ENCODE results near the gene DNAJC22. TPM values are rescaled to one million over a fixed set of nuclear protein-coding genes. Genes with fewer than 3 reads are reported as not detected.
A peak's percentile ranks its signal among the peaks of the same experiment; 100 is the strongest.

The DNAJC22 gene
- total and polyA plus RNA-seq, 9 of the 15 experiments (the other 6 are each of a cell fraction or from before 2014, with no cell fraction given): 0.10 to 1.2 (median 0.47) TPM

- TF ChIP-seq HMBOX1 (IDR thresholded peaks at IDR 0.05) (peak; percentile 82), CTCF (IDR thresholded peaks at IDR 0.05 in 2 of 3, conservative IDR thresholded peaks at IDR 0.05 in 1 of 3; ENCODE audit: insufficient read depth in 2 of 3, low read depth in 1 of 3, low read length in 3 of 3) (peak; percentile 64 to 74 (median 66)), ZNF318 (IDR thresholded peaks at IDR 0.05; ENCODE audit: borderline replicate concordance in 1 of 2, low read depth in 1 of 2) (no peak), JUN (IDR thresholded peaks at IDR 0.05; ENCODE audit: borderline replicate concordance, low read depth, low read length) (no peak), JUN (CRISPR knock-in tag; IDR thresholded peaks at IDR 0.05; ENCODE audit: borderline replicate concordance) (no peak), SIN3A (IDR thresholded peaks at IDR 0.05; ENCODE audit: borderline replicate concordance in 2 of 2, control insufficient read depth in 1 of 2, low read depth in 2 of 2, low read length in 2 of 2) (peak in 1 of 2 experiments; percentile 59; a peak in 1 of 4 replicates), ZNF79 (CRISPR knock-in tag; IDR thresholded peaks at IDR 0.05; ENCODE audit: low read depth) (no peak), ZNF23 (CRISPR knock-in tag; IDR thresholded peaks at IDR 0.05) (no peak), ZFP30 (CRISPR knock-in tag; IDR thresholded peaks at IDR 0.05; ENCODE audit: borderline replicate concordance) (no peak), CREB3L1 (IDR thresholded peaks at IDR 0.05; ENCODE audit: borderline replicate concordance, low read depth) (peak; percentile 95), IRF9 (tag; IDR thresholded peaks at IDR 0.05) (no peak)
These were observed 22.9 kb downstream of the DNAJC22 start (continued) for GRCh38 chr12:49369411-49370145.
